Activated CD4-positive, alpha-beta T cell treated with anti-CD3 and anti-CD28 coated beads, Interleukin-2, amount 10 ng/mL, durations not matched to agents 7 days and 5 days (primary cell): ENCODE data around the gene CILP. TPM values are rescaled to one million over a fixed set of nuclear protein-coding genes. Genes with fewer than 3 reads are reported as not detected.

Experiments used
- CTCF ChIA-PET: fragments of 350-600 bp; sonication (Branson Sonifier 250); formaldehyde crosslinking; loops from one replicate; lab custom pipeline; 2021; ENCODE audit warnings: antibody characterized with exemption; lab: Charles Lee
- POLR2A ChIA-PET: fragments of 350-600 bp; sonication (Branson Sonifier 250); formaldehyde crosslinking; loops from one replicate; lab custom pipeline; 2021; ENCODE audit warnings: antibody characterized with exemption; lab: Charles Lee
- DNase-seq: peaks from one replicate; pipeline ENCODE4 v3.0.0-alpha.2; 2020
- H3K27ac Mint-ChIP-seq: one replicate; pipeline ENCODE4 v1.8.0; 2021; ENCODE audit warnings: mild to moderate bottlenecking, moderate library complexity, mixed read lengths
- H3K27me3 Mint-ChIP-seq: one replicate; pipeline ENCODE4 v1.8.0; 2021; ENCODE audit warnings: mixed read lengths
- H3K36me3 Mint-ChIP-seq: one replicate; pipeline ENCODE4 v1.8.0; 2021; ENCODE audit warnings: low read depth, mixed read lengths
- H3K4me1 Mint-ChIP-seq: one replicate; pipeline ENCODE4 v1.8.0; 2021; ENCODE audit warnings: mixed read lengths
- H3K4me3 Mint-ChIP-seq: one replicate; pipeline ENCODE4 v1.8.0; 2021; ENCODE audit warnings: mild to moderate bottlenecking, moderate library complexity, mixed read lengths
- H3K9me3 Mint-ChIP-seq: one replicate; pipeline ENCODE4 v1.8.0; 2021; ENCODE audit warnings: mixed read lengths
- total RNA-seq, 2 experiments: library from RNA; stranded (reverse); gene quantifications; one replicate each; pipeline ENCODE4 v1.2.3, GENCODE V29; 2021

The CILP gene
- total RNA-seq, 2 experiments from 2014 or later = 0.04 to 0.12 TPM

- CTCF ChIA-PET = interaction anchor here (0.9 kb wide), 1 partner anchor 31 kb away, joined by 4 read pairs; no protein-coding TSS in a partner anchor
- no peak overlapping the region for H3K4me3 Mint-ChIP-seq
- no peaks in the 10 kb centered on the region for H3K4me1 Mint-ChIP-seq
- H3K27ac Mint-ChIP-seq = no peak overlapping the region
- H3K36me3 Mint-ChIP-seq = peaks cover 17% of the 10 kb centered on the region
- DNase-seq = no peak
- POLR2A ChIA-PET = no interaction called here
- H3K27me3 Mint-ChIP-seq = no peaks in the 10 kb centered on the region
- no peaks in the 10 kb centered on the region for H3K9me3 Mint-ChIP-seq
Observed at GRCh38 chr15:65147902-65148301, 63.4 kb downstream of the CILP start.

DNA sequence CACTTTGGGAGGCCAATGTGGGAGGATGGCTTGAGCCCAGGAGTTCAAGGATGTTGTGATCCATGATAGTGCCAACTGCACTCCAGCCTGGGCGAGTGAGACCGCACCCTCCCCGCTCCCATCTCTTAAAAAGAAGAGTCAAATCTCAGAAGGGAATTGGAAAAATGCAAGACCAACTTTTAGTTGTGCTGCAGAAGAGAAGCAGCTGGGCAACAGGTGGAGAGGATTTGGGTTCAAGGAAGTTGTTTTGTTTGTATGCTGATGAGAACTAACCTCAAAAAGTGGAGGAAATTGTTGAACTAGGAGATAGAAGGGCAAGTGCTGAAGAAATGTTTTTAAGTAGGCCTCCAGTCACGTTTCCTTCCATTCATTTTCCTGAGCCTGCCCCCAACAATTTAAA is 64.8 kb downstream of the CILP start:
- DNase-seq = no peak
- Mint-ChIP-seq H3K36me3 (peaks cover 11% of the 10 kb centered on the region), H3K4me3 (no peak overlapping the region), H3K27ac (no peak overlapping the region), H3K9me3 (no peaks in the 10 kb centered on the region), H3K27me3 (no peaks in the 10 kb centered on the region), H3K4me1 (no peaks in the 10 kb centered on the region)
- ChIA-PET POLR2A (no interaction called here), CTCF (no interaction called here)

Other genes with a start within 250 kb of the CILP start
- gene SPG21, start 221.6 kb downstream of the CILP start, total RNA-seq = 10 to 100 TPM; 59.0 to 65.5 TPM
- 10 to 100 TPM; 13.7 to 15.9 TPM for gene MTFMT, start 181.8 kb downstream of the CILP start, total RNA-seq
- not detected for gene SLC51B, start 166.1 kb downstream of the CILP start, total RNA-seq
- gene RASL12, start 143.5 kb downstream of the CILP start, total RNA-seq = not detected
- gene KBTBD13, start 134.7 kb downstream of the CILP start, total RNA-seq = not detected
- 1 to 10 TPM; 3.8 to 5.3 TPM for gene UBAP1L, start 96.3 kb downstream of the CILP start, total RNA-seq
- 10 to 100 TPM; 19.5 to 26.5 TPM for gene PDCD7, start 77.7 kb downstream of the CILP start, total RNA-seq
- 10 to 100 TPM; 44.9 to 47.3 TPM for gene CLPX, start 26.1 kb downstream of the CILP start, total RNA-seq
- gene PARP16, start 75.4 kb upstream of the CILP start, total RNA-seq = 10 to 100 TPM; 19.0 to 21.7 TPM
- not detected for gene RNU5A-1, start 84.6 kb upstream of the CILP start, total RNA-seq
- gene RNU5B-1, start 93.2 kb upstream of the CILP start, total RNA-seq = 10 to 100 TPM; 14.4 to 36.1 TPM
- gene IGDCC3, start 166.5 kb upstream of the CILP start, total RNA-seq = not detected
- gene IGDCC4, start 211.5 kb upstream of the CILP start, total RNA-seq = under 1 TPM; 0.06 to 0.12 TPM